WTC11 (cell line): ENCODE measurements around the gene FAM107B. TPM values are rescaled to one million over a fixed set of nuclear protein-coding genes. Genes with fewer than 3 reads are reported as not detected.

ENCODE experiments used
- ATAC-seq: fragments of 200-7000 bp; cut with Tn5 transposase; 2 replicates; pipeline ENCODE4 v1.10.0; 2021; ENCODE audit warnings: mild to moderate bottlenecking, moderate library complexity
- CTCF ChIA-PET: fragments of 300-600 bp; sonication (Branson Sonifier 250); formaldehyde crosslinking; loops from one replicate; lab custom pipeline; 2021; ENCODE audit warnings: antibody characterized with exemption; lab: Charles Lee
- POLR2A ChIA-PET: fragments of 350-600 bp; sonication (Branson Sonifier 250); formaldehyde crosslinking; loops from one replicate; lab custom pipeline; 2021; ENCODE audit warnings: antibody characterized with exemption; lab: Charles Lee
- DNase-seq: peaks from one replicate; pipeline ENCODE4 v3.0.0; 2021; ENCODE audit warnings: low spot score
- H3K27ac Mint-ChIP-seq: 2 replicates; pipeline ENCODE4 v1.8.0; 2021; ENCODE audit warnings: mixed read lengths
- H3K27me3 Mint-ChIP-seq: 2 replicates; pipeline ENCODE4 v1.8.0; 2021; ENCODE audit warnings: low read depth, mild to moderate bottlenecking, moderate library complexity, mixed read lengths
- H3K36me3 Mint-ChIP-seq: 2 replicates; pipeline ENCODE4 v1.8.0; 2021; ENCODE audit warnings: mixed read lengths
- H3K4me1 Mint-ChIP-seq: 2 replicates; pipeline ENCODE4 v1.8.0; 2022; ENCODE audit warnings: mixed read lengths
- H3K4me3 Mint-ChIP-seq: 2 replicates; pipeline ENCODE4 v1.8.0; 2021; ENCODE audit warnings: mild to moderate bottlenecking, moderate library complexity, mixed read lengths
- H3K9me3 Mint-ChIP-seq: 2 replicates; pipeline ENCODE4 v1.8.0; 2021; ENCODE audit warnings: mixed read lengths
- ATF1 ChIP-seq: sonication (generic); formaldehyde crosslinking; IDR thresholded peaks from 2 replicates; pipeline ENCODE4 v1.8.1; 2023; ENCODE audit warnings: mild to moderate bottlenecking, moderate library complexity, missing genetic modification reagents
- ATF3 ChIP-seq: sonication (generic); formaldehyde crosslinking; conservative IDR thresholded peaks from 2 replicates; pipeline ENCODE4 v1.8.1; 2022; ENCODE audit warnings: mild to moderate bottlenecking, missing genetic modification reagents
- E2F1 ChIP-seq: sonication (generic); formaldehyde crosslinking; IDR thresholded peaks from 2 replicates; pipeline ENCODE4 v1.8.0; 2022; ENCODE audit warnings: mild to moderate bottlenecking, missing genetic modification reagents
- FOXK1 ChIP-seq: sonication (generic); formaldehyde crosslinking; IDR thresholded peaks from 2 replicates; pipeline ENCODE4 v1.8.0; 2022; ENCODE audit warnings: mild to moderate bottlenecking, moderate library complexity, missing genetic modification reagents
- JAZF1 ChIP-seq: fragments of 250-450 bp; sonication (Bioruptor Pico); IDR thresholded peaks from 2 replicates; pipeline ENCODE4 v1.9.0; 2021; ENCODE audit warnings: moderate library complexity, mild to moderate bottlenecking, inconsistent platforms
- KAT7 ChIP-seq: sonication (generic); formaldehyde crosslinking; IDR thresholded peaks from 2 replicates; pipeline ENCODE4 v1.8.1; 2023; ENCODE audit warnings: missing genetic modification reagents, mild to moderate bottlenecking, borderline replicate concordance
- MXD4 ChIP-seq: fragments of 250-450 bp; sonication (Bioruptor Pico); IDR thresholded peaks from 2 replicates; pipeline ENCODE4 v1.8.0; 2021; ENCODE audit warnings: mild to moderate bottlenecking, moderate library complexity, borderline replicate concordance
- SMAD3 ChIP-seq: sonication (generic); formaldehyde crosslinking; IDR thresholded peaks from 2 replicates; pipeline ENCODE4 v1.8.0; 2022; ENCODE audit warnings: missing genetic modification reagents, mild to moderate bottlenecking, borderline replicate concordance
- ZMAT4 ChIP-seq: fragments of 250-450 bp; sonication (Bioruptor Pico); IDR thresholded peaks from 2 replicates; pipeline ENCODE4 v1.9.0; 2021; ENCODE audit warnings: mild to moderate bottlenecking
- ZNF219 ChIP-seq: sonication (generic); formaldehyde crosslinking; IDR thresholded peaks from 2 replicates; pipeline ENCODE4 v1.8.0; 2023; ENCODE audit warnings: missing genetic modification reagents, mild to moderate bottlenecking, borderline replicate concordance
- ZNF232 ChIP-seq: sonication (generic); formaldehyde crosslinking; IDR thresholded peaks from 2 replicates; pipeline ENCODE4 v1.8.0; 2022; ENCODE audit warnings: mild to moderate bottlenecking, missing genetic modification reagents
- ZNF263 ChIP-seq: sonication (generic); formaldehyde crosslinking; IDR thresholded peaks from 2 replicates; pipeline ENCODE4 v1.8.1; 2022; ENCODE audit warnings: low read depth, mild to moderate bottlenecking, moderate library complexity, missing genetic modification reagents
- ZNF317 ChIP-seq: sonication (generic); formaldehyde crosslinking; IDR thresholded peaks from 2 replicates; pipeline ENCODE4 v1.8.1; 2023; ENCODE audit warnings: low read depth, mild to moderate bottlenecking, moderate library complexity, missing genetic modification reagents, borderline replicate concordance
- ZNF416 ChIP-seq: fragments of 250-450 bp; sonication (Bioruptor Pico); IDR thresholded peaks from 2 replicates; pipeline ENCODE4 v1.9.0; 2021; ENCODE audit warnings: mild to moderate bottlenecking, inconsistent platforms
- ZNF671 ChIP-seq: fragments of 250-450 bp; sonication (Bioruptor Pico); IDR thresholded peaks from 2 replicates; pipeline ENCODE4 v1.8.0; 2021; ENCODE audit warnings: mild to moderate bottlenecking
- total RNA-seq: library from RNA; stranded (reverse); gene quantifications from 3 replicates; pipeline ENCODE4 v1.2.3, GENCODE V29; 2021
- TF ChIP-seq, protein P1 (sequence below): sonication (generic); formaldehyde crosslinking; IDR thresholded peaks from 2 replicates; pipeline ENCODE4 v1.8.0; 2022; ENCODE audit warnings: mild to moderate bottlenecking, missing genetic modification reagents
- TF ChIP-seq, protein P2 (sequence below): sonication (generic); formaldehyde crosslinking; IDR thresholded peaks from 2 replicates; pipeline ENCODE4 v1.8.1; 2022; ENCODE audit warnings: low read depth, missing genetic modification reagents, borderline replicate concordance
- TF ChIP-seq, protein P3 (sequence below): fragments of 250-450 bp; sonication (Bioruptor Pico); IDR thresholded peaks from 2 replicates; pipeline ENCODE4 v2.1.2; 2022; ENCODE audit warnings: mild to moderate bottlenecking, moderate library complexity

Gene FAM107B
- total RNA-seq, 1 experiment from 2014 or later: 22.4 TPM

DNA sequence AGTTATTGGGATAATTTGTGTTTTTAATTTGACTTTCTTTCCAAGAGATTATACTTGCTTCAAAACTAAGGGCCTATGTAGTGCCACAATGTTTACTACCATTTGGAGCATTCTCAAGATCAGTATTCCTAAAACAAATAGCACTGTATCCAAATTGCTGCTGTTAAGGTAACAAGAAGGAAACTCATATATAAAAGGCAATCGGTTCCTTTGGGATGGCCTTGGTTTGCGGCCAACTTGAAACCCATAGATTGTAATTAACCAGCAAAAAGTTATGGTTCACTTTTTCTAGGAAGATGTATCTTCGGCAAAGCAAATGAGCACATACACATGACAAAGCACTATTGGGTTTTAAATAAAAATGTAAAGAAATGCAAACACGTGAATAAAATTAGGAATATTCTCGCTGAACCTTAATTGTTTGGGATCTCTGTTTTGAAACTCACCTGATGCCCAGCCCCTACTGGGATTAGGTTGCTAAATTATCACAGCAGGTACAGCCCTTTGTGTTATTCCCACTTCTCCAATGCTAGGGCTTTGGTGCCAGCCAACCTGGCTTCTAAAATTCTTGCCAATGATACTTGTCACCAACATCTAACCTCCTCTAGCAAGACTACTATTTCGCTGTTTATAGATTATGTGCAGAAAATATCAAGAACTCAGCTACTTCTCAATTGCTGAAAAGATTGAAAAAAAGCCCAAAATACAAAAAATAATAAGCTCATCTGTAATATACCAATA lies 47.1 kb upstream of the FAM107B start:
- Mint-ChIP-seq H3K27ac (no peak overlapping the region; the same call in 1 of the 2 replicates), H3K27me3 (peaks cover 13% of the 10 kb centered on the region; the same call in 1 of the 2 replicates)
- ATAC-seq: no peak

GRCh38 chr10:14820775-14821154 lies 46.1 kb upstream of the FAM107B start:
- TF ChIP-seq JAZF1: no peak
- no peak for TF ChIP-seq SMAD3 (CRISPR knock-in tag)
- no peak for TF ChIP-seq ATF1 (CRISPR knock-in tag)
- TF ChIP-seq FOXK1: no peak
- TF ChIP-seq ZNF671 (CRISPR knock-in tag): no peak
- TF ChIP-seq KAT7 (CRISPR knock-in tag): no peak
- TF ChIP-seq ZNF232 (CRISPR knock-in tag): no peak
- no peak for TF ChIP-seq MXD4
- TF ChIP-seq ZNF416: no peak
- no peak for TF ChIP-seq ZNF219
- no peak for TF ChIP-seq ATF3 (CRISPR knock-in tag)
- TF ChIP-seq E2F1: no peak
- TF ChIP-seq, all 79 proteins: peak for 0
- ChIA-PET CTCF (interaction anchor here (1.2 kb wide), 1 partner anchor 2000 kb away, joined by 3 read pairs; no protein-coding TSS in a partner anchor), POLR2A (no interaction called here)
- DNase-seq: no peak
- ATAC-seq: no peak
- H3K27me3 Mint-ChIP-seq: peaks cover 6% of the 10 kb centered on the region; the same call in 1 of the 2 replicates
- no peaks in the 10 kb centered on the region for H3K36me3 Mint-ChIP-seq
- no peak overlapping the region for H3K4me3 Mint-ChIP-seq
- H3K4me1 Mint-ChIP-seq: peaks cover 21% of the 10 kb centered on the region
- H3K27ac Mint-ChIP-seq: peak overlapping the region; percentile 44; the same call in 1 of the 2 replicates
- H3K9me3 Mint-ChIP-seq: peaks cover 3% of the 10 kb centered on the region; the same call in 1 of the 2 replicates

More for the DNA sequence above, 47.1 kb upstream of the FAM107B start:
- no peak for DNase-seq
- peaks cover 21% of the 10 kb centered on the region for H3K4me1 Mint-ChIP-seq
- TF ChIP-seq, protein P1, sequence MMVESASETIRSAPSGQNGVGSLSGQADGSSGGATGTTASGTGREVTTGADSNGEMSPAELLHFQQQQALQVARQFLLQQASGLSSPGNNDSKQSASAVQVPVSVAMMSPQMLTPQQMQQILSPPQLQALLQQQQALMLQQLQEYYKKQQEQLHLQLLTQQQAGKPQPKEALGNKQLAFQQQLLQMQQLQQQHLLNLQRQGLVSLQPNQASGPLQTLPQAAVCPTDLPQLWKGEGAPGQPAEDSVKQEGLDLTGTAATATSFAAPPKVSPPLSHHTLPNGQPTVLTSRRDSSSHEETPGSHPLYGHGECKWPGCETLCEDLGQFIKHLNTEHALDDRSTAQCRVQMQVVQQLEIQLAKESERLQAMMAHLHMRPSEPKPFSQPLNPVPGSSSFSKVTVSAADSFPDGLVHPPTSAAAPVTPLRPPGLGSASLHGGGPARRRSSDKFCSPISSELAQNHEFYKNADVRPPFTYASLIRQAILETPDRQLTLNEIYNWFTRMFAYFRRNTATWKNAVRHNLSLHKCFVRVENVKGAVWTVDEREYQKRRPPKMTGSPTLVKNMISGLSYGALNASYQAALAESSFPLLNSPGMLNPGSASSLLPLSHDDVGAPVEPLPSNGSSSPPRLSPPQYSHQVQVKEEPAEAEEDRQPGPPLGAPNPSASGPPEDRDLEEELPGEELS: no peak
- TF ChIP-seq ZMAT4 (CRISPR knock-in tag): no peak
- no peak for TF ChIP-seq ZNF263 (CRISPR knock-in tag)
- no peak for TF ChIP-seq ZNF317 (CRISPR knock-in tag)
- TF ChIP-seq, protein P2, sequence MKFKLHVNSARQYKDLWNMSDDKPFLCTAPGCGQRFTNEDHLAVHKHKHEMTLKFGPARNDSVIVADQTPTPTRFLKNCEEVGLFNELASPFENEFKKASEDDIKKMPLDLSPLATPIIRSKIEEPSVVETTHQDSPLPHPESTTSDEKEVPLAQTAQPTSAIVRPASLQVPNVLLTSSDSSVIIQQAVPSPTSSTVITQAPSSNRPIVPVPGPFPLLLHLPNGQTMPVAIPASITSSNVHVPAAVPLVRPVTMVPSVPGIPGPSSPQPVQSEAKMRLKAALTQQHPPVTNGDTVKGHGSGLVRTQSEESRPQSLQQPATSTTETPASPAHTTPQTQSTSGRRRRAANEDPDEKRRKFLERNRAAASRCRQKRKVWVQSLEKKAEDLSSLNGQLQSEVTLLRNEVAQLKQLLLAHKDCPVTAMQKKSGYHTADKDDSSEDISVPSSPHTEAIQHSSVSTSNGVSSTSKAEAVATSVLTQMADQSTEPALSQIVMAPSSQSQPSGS (CRISPR knock-in tag): no peak
- no peak for TF ChIP-seq KAT7 (CRISPR knock-in tag)
- TF ChIP-seq, protein P3, sequence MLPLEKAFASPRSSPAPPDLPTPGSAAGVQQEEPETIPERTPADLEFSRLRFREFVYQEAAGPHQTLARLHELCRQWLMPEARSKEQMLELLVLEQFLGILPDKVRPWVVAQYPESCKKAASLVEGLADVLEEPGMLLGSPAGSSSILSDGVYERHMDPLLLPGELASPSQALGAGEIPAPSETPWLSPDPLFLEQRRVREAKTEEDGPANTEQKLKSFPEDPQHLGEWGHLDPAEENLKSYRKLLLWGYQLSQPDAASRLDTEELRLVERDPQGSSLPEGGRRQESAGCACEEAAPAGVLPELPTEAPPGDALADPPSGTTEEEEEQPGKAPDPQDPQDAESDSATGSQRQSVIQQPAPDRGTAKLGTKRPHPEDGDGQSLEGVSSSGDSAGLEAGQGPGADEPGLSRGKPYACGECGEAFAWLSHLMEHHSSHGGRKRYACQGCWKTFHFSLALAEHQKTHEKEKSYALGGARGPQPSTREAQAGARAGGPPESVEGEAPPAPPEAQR (CRISPR knock-in tag): no peak
- H3K4me3 Mint-ChIP-seq: no peak overlapping the region
- ChIA-PET CTCF (interaction anchor here (1.2 to 3.3 kb wide), 7 partner anchors 8 to 1998 kb away, joined by 3 to 28 read pairs (median 4); no protein-coding TSS in a partner anchor), POLR2A (no interaction called here)
- no peaks in the 10 kb centered on the region for H3K9me3 Mint-ChIP-seq
- H3K36me3 Mint-ChIP-seq: no peaks in the 10 kb centered on the region
